LNCAP (cell line): ENCODE data around the gene C11orf86.

Experiments
- TF ChIP-seq, protein P1 (sequence below): fragments of 450-650 bp; IDR thresholded peaks from 2 replicates; pipeline ENCODE4 v1.5.1; 2017; ENCODE audit warnings: mild to moderate bottlenecking

C11orf86 gene

DNA sequence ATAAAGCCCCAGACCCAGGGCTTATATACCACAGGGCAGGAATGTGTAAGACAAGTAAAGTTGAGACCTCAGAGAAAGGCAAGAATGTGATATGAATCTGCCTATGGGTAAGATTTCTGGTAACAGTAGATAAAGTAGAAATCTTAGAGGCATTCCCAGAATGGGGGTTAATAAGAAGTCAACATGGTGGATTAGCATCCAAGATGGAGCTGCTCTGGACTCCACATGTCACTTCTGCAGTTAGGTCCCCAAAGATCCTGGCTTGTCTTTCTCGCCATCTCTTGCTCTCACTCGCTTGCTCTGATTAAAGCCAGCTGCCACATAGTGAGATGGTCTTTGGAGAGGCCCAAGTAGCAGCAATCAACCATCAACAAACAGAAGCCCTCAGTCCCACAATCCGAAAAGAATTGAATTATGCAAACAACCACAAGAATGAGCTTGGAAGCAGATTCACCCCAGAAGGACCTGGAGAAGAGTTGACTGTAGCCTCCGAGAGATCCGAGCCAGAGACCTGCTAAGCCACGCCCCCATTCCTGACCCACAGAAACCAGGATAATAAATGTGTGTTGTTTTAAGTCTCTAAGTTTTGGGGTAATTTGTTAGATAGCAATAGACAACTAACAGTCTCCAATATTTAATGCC lies 5.4 kb upstream of the C11orf86 start:
- TF ChIP-seq, protein P1, sequence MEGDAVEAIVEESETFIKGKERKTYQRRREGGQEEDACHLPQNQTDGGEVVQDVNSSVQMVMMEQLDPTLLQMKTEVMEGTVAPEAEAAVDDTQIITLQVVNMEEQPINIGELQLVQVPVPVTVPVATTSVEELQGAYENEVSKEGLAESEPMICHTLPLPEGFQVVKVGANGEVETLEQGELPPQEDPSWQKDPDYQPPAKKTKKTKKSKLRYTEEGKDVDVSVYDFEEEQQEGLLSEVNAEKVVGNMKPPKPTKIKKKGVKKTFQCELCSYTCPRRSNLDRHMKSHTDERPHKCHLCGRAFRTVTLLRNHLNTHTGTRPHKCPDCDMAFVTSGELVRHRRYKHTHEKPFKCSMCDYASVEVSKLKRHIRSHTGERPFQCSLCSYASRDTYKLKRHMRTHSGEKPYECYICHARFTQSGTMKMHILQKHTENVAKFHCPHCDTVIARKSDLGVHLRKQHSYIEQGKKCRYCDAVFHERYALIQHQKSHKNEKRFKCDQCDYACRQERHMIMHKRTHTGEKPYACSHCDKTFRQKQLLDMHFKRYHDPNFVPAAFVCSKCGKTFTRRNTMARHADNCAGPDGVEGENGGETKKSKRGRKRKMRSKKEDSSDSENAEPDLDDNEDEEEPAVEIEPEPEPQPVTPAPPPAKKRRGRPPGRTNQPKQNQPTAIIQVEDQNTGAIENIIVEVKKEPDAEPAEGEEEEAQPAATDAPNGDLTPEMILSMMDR: no peak

DNA sequence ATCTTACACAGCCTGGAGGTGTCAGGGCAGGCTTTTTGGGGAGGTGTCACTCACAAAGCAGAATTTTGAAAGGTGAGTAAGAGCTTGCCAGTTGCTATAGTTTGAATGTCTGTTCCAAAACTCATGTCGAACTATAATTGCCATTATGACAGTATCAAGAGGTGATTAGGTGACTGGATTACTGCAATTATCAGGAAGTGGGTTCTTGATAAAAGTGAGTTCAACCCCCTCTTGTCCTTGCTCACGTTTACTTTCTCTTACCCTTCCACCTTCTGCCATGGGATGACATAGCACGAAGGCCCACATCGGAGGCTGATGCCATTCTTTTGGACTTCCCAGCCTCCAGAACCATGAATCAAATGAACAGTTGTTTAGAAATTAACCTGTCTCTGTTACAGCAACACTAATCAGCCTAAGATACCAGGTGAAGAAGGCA lies 4.7 kb upstream of the C11orf86 start:
- TF ChIP-seq, protein P1: no peak

DNA sequence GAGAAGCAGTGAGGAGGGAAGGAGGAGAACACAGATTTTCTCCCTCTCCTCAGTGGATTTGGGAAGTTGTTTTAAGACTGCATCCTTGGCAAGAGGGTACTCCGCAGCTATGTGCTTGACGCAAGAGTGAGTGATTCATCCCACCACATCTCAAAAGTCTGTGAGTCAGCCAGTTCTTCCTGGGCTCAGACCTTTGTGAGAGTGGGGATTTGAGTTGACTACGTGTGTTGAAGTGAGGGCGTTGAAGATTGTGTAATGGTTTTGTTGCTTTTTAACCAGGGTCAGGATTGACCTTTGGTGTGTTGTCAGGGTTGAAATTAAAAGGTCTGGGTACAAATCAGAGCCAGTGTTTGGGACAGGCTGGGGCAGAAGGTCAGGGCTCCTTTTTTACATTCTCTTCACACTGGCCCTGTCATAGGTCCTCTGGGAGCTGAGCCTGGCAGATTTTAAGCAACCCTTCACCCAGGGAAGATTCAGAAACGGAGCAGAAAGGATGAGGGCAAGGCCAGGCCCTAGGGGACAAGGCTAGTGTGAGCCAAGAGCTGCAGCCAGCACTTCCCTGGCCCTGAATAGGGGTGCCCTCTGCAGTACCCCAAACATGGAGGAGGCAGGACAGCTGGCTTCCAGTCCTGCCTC lies 4.2 kb upstream of the C11orf86 start:
- TF ChIP-seq, protein P1: no peak

DNA sequence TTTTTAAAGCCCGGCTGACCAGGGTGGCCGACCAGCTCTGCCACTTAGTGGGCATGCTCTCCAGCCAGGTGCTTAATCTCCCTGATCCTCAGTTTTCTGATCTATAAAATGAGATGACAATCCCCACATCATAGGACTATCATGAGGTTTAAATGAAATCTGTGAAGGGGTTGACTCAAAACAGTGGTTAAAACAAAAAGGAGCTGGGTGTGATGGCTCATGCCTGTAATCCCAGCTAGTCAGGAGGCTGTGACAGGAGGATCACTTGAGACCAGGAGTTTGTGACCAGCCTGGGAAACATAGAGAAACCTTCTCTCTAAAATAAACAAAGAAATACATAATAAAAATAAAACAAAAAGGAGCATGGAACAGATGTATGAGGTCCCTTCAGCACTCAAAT lies 3.6 kb upstream of the C11orf86 start:
- TF ChIP-seq, protein P1: no peak

DNA sequence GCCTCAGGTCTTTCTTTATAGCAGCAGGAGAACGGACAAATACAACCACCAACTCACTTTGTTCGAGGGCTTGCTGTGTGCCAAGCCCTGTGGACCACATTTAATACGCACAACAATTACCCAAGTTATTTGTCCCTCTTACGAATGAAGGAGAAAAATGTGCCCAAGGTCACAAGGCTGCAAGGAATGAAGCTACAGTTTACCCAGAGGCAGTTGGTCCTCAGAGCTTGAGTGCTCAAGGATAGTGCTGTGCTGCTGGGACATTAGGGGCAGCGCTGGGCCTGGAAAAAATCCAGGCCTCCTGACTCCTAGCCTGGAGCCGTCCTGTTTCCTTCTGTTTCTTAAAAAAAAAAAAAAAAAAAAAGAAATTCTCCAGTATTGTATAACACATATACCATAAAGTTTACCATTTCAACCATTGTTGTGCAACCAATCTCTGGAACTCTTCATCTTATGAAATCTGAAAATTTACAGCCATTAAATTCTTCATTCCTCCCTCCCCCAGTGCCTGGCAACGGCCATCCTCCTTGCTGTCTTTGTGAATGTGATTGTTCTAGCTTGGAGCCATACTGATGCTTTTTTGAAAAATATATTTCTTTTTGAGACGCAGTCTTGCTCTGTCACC lies 1.0 kb upstream of the C11orf86 start:
- TF ChIP-seq, protein P1: no peak

DNA sequence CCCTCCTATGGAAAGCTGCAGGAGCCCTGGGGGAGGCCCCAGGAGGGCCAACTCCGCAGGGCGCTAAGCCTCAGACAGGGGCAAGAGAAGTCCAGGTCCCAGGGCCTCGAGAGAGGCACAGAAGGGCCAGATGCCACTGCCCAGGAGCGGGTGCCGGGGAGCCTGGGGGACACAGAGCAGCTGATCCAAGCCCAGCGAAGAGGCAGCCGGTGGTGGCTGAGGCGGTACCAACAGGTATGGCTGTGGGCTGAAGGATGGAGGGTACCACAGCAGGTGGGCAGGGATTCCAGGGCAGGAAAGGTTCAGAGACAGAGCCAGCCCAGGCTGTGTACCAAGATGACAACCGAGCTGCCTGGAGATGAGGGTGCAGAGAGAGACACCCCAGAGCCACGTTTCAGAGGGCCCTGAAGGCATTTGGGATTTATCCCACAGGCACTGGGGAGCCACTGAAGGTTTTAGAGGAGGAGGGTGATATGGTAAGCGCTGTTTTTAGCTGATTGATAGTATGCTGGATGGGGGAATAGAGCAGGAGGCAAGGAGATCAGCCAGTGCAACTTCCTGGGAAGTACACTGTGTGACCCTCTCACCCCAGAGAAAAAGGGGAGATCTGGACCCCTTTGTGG lies 412 bp downstream of the C11orf86 start:
- TF ChIP-seq, protein P1: no peak

DNA sequence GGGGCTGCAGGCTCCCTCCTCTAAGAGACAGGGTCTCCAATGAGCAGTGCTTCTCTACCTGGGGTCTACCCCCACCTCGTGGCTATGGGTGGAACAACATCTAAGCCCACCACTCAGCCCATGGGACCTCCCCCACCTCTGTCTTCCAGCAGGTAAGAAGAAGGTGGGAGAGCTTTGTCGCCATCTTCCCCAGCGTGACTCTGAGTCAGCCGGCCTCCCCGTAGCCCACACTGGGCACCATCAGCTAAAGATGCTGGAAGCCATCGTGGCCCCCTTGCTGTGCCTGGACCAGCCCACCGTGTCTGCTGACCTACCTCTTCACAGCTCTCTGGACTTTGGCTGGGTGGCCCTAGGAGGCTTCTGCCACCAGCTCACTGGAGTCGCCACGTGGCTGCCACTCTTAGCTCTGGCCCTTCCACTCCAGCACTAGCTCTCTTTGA lies 944 bp downstream of the C11orf86 start:
- TF ChIP-seq, protein P1: peak; percentile 77
